Erythroblast (primary cell): ENCODE data around the gene FBLIM1.

Experiments used
- GATA1 ChIP-seq: IDR thresholded peaks from 2 replicates; pipeline ENCODE4 v1.6.1; 2011; ENCODE audit warnings: low read depth, mild to moderate bottlenecking, control low read depth, low read length, moderate library complexity
- POLR2A ChIP-seq: IDR thresholded peaks from 2 replicates; pipeline ENCODE4 v1.6.1; 2011; ENCODE audit warnings: mild to moderate bottlenecking, low read length

- no peak for TF ChIP-seq POLR2A
- TF ChIP-seq GATA1, result no peak
These were observed 50.4 kb downstream of the FBLIM1 start for GRCh38 chr1:15808955-15809354.
